ENCODE results near the gene MTAP. TPM values are rescaled to one million over a fixed set of nuclear protein-coding genes. Genes with fewer than 3 reads are reported as not detected.

MTAP gene
- total RNA-seq, 1 donor from 2014 or later = 73.4 TPM

- no peaks in the 10 kb centered on the region for H3K9me3 Mint-ChIP-seq
- H3K4me3 Mint-ChIP-seq = no peak overlapping the region
- TF ChIP-seq CTCF (conservative IDR thresholded peaks at IDR 0.05) = no peak
- DNase-seq (ENCODE audit: extremely low spot score, unreplicated experiment) = no peak
- peaks cover 12% of the 10 kb centered on the region for H3K4me1 Mint-ChIP-seq (ENCODE audit: unreplicated experiment)
- H3K27me3 Mint-ChIP-seq = no peaks in the 10 kb centered on the region
- peaks cover 42% of the 10 kb centered on the region for H3K36me3 Mint-ChIP-seq
- H3K27ac Mint-ChIP-seq = peak overlapping the region; percentile 77
Measured at GRCh38 chr9:21812415-21812814, 10.0 kb downstream of the MTAP start.

DNA sequence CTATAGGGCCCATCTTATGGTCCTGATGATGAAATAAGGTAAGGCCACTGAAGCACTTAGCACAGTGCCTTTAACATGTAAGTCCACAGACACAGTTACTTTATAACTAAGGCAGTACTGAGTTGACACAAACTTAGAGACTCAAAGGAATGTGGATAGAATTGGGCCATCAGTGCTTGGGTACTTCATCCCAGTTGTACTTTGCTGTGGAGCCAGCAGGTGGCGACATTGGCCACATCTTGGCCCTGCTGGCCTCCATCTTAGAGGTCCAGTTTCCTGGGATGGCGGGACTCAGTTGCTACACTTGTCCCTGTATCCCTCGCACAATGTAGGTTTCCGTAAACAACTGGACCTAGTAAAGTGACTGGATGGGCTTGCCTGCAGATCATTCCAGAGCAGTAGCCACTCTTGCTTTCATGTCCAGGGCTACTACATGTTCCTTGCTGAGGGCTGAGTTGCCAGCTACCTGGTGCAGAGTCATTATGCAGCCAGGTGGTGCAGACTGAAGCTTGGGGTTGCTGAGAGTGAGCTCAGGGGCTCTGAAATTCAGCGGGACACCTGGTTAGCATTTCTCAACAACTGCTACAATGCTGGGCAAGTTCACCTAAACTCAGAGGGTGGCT lies 10.6 kb downstream of the MTAP start:
- H3K27ac Mint-ChIP-seq = peak overlapping the region; percentile 77
- DNase-seq (ENCODE audit: extremely low spot score, unreplicated experiment) = no peak
- H3K36me3 Mint-ChIP-seq = peaks cover 43% of the 10 kb centered on the region
- H3K4me1 Mint-ChIP-seq (ENCODE audit: unreplicated experiment) = peaks cover 12% of the 10 kb centered on the region
- peak; percentile 87 for TF ChIP-seq CTCF (conservative IDR thresholded peaks at IDR 0.05)
- no peaks in the 10 kb centered on the region for H3K9me3 Mint-ChIP-seq
- no peaks in the 10 kb centered on the region for H3K27me3 Mint-ChIP-seq
- no peak overlapping the region for H3K4me3 Mint-ChIP-seq

DNA sequence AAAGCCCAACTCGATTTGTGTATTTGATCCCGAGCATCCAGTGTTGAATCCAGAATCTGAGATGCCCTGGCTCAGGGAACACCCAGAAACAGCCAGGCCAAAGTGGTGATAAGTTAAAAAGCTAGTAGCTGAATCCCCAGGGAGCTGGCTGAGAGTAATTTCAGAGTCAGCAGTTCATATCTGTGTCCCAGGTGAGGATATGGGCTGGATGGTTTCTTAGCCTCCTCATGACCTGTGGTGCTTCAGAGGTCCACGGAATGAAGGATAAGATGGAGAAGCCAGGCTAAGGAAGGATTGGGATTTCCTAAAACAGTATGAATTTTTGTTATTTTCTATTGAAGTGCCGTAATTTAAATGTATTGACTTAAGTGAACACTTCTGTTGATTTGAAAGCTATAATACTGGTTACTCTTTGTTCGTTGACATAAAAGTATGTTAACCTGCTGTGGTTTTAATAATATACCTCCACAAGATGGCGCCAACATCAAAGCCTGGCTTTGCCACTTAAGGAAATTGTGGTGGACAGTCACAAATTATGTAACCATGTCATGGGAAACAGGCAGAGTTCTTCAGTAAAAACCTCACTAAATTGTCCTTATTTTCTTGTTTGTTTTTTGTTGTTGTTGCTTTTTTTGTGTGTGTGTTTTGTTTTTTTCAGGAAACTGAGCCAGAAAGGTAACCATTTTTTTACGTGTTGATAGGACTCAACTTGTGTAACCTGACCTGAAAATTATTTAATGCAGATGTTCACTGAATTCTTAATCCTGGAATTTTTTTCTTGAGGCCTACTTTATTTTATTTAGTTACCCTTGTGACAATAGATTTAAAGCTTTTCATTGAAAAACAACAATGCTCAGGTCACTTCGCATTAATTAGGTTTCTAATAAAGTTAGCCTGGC lies 11.4 kb downstream of the MTAP start:
- H3K9me3 Mint-ChIP-seq = no peaks in the 10 kb centered on the region
- peaks cover 44% of the 10 kb centered on the region for H3K36me3 Mint-ChIP-seq
- no peak for DNase-seq (ENCODE audit: extremely low spot score, unreplicated experiment)
- no peaks in the 10 kb centered on the region for H3K27me3 Mint-ChIP-seq
- peak overlapping the region; percentile 39 for H3K4me3 Mint-ChIP-seq
- peak overlapping the region; percentile 61 for H3K27ac Mint-ChIP-seq
- TF ChIP-seq CTCF (conservative IDR thresholded peaks at IDR 0.05) = peak; percentile 86
- peaks cover 12% of the 10 kb centered on the region for H3K4me1 Mint-ChIP-seq (ENCODE audit: unreplicated experiment)

DNA sequence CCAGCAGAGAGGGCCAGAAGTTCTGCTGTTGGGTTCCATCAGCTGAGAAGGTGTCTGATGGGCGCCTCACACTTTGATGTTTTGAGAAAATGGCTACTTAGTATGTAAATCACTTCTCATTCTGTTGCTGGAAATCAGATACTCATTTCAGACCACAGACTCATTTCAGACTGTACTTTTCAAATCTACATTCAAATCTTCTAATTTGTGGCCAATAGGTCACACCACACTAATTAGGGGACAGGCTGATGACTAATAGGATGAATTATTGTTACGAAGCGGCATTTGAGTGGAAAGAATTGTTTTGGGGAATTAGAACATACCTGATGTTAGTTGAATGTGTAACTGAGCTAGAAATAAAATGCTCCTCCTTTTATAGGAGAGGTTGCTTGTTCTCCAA lies 13.2 kb downstream of the MTAP start:
- Mint-ChIP-seq H3K27me3 (no peaks in the 10 kb centered on the region), H3K27ac (no peak overlapping the region), H3K4me1 (ENCODE audit: unreplicated experiment) (peaks cover 5% of the 10 kb centered on the region), H3K4me3 (no peak overlapping the region), H3K9me3 (no peaks in the 10 kb centered on the region), H3K36me3 (peaks cover 53% of the 10 kb centered on the region)
- no peak for TF ChIP-seq CTCF (conservative IDR thresholded peaks at IDR 0.05)
- DNase-seq (ENCODE audit: extremely low spot score, unreplicated experiment) = no peak

- Mint-ChIP-seq H3K9me3 (no peaks in the 10 kb centered on the region), H3K27ac (no peak overlapping the region), H3K36me3 (peaks cover 56% of the 10 kb centered on the region), H3K4me1 (ENCODE audit: unreplicated experiment) (peaks cover 5% of the 10 kb centered on the region), H3K27me3 (no peaks in the 10 kb centered on the region), H3K4me3 (no peak overlapping the region)
- TF ChIP-seq CTCF (conservative IDR thresholded peaks at IDR 0.05) = no peak
- no peak for DNase-seq (ENCODE audit: extremely low spot score, unreplicated experiment)
Measured at GRCh38 chr9:21817176-21817575, 14.7 kb downstream of the MTAP start.

Data from type B pancreatic cell (in vitro differentiated cells).